Tibial nerve (tissue), 4 donors: Measurements from ENCODE around the gene ASPM. TPM values are rescaled to one million over a fixed set of nuclear protein-coding genes. Genes with fewer than 3 reads are reported as not detected.
"Not testable (repeated sequence)": the region's sequence is repeated elsewhere in the genome, so short reads cannot be mapped to it uniquely, and the experiment has no call there.

Experiments used
- DNase-seq, 2 donors: peaks; one replicate each; pipeline ENCODE4 v3.0.0-alpha.2; 2019; ENCODE audit warnings: low spot score in 2 of 2
- H3K27ac ChIP-seq, 4 donors: fragments of 200-600 bp; sonication (generic) in 3 of 4; one replicate each; pipeline ENCODE4 v1.5.1; 2017 to 2019; ENCODE audit warnings: mild to moderate bottlenecking in 1 of 4
- H3K27me3 ChIP-seq, 2 donors: fragments of 200-600 bp; sonication (generic) in 1 of 2; one replicate each; pipeline versions ENCODE4 v1.5.1 to v1.6.0; 2017 to 2019
- H3K36me3 ChIP-seq, 3 donors: fragments of 200-600 bp; sonication (generic); one replicate each; pipeline ENCODE4 v1.5.1; 2018 to 2019
- H3K4me1 ChIP-seq, 4 donors: fragments of 200-600 bp; sonication (generic) in 3 of 4; one replicate each; pipeline ENCODE4 v1.5.1; 2017 to 2019
- H3K4me3 ChIP-seq, 4 donors: fragments of 200-600 bp; sonication (generic) in 3 of 4; one replicate each; pipeline ENCODE4 v1.5.1; 2017 to 2019; ENCODE audit warnings: mild to moderate bottlenecking in 1 of 4, moderate library complexity in 1 of 4
- H3K9me3 ChIP-seq, 4 donors: fragments of 200-600 bp; sonication (generic) in 3 of 4; one replicate each; pipeline ENCODE4 v1.5.1; 2017 to 2019
- EP300 ChIP-seq, 2 donors: sonication (generic); formaldehyde crosslinking; IDR thresholded peaks; one replicate each; pipeline ENCODE4 v1.6.1; 2017; ENCODE audit warnings: antibody characterized with exemption in 2 of 2, mild to moderate bottlenecking in 1 of 2
- POLR2A ChIP-seq, 2 donors: fragments of 450-650 bp; IDR thresholded peaks; one replicate each; pipeline ENCODE4 v1.6.1; 2017; ENCODE audit warnings: antibody characterized with exemption in 2 of 2, mild to moderate bottlenecking in 2 of 2, moderate library complexity in 2 of 2
- WGBS, 2 donors: methylation state at CpG; one replicate each; pipeline ENCODE4 v1.1.5; 2018; 5-methylcytosine and 5-hydroxymethylcytosine counted together
- total RNA-seq, 4 donors: library from RNA; depleted of rRNA; stranded (reverse); fragments of >200 nt; gene quantifications; one replicate each; pipeline ENCODE4 v1.1.0, GENCODE V29; 2016
- TF ChIP-seq, protein P1 (sequence below), 5 experiments: fragments of 200-600 bp in 3 of 5; fragments of 450-650 bp in 2 of 5; sonication (generic) in 3 of 5; IDR thresholded peaks; one replicate each; pipeline ENCODE4 v1.5.1; 2016 to 2019; ENCODE audit warnings: antibody characterized with exemption in 5 of 5, mild to moderate bottlenecking in 3 of 5, moderate library complexity in 2 of 5

Gene ASPM
- total RNA-seq, 4 donors from 2014 or later: 0.22 to 0.60 (median 0.59) TPM; not detected in 1

DNA sequence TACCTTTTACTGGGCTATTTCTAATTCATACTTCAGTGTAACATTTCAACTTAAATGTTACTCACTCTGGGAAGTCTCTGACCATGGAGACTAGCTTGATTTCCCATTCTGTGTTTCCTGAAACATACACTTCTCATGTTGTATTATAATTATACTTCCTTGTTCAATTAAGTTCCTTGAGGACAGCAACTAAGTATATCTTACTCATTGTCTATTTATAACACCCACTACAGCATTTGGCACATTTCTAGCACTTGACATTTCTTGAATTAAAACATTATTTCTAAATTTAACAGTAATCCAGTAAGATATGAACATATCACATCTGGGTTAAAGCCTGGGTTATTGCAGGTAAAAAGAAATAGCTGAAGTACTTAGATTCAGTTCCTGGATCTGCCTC lies 47.0 kb downstream of the ASPM start:
- no peak overlapping the region for H3K4me3 ChIP-seq
- TF ChIP-seq, protein P1, sequence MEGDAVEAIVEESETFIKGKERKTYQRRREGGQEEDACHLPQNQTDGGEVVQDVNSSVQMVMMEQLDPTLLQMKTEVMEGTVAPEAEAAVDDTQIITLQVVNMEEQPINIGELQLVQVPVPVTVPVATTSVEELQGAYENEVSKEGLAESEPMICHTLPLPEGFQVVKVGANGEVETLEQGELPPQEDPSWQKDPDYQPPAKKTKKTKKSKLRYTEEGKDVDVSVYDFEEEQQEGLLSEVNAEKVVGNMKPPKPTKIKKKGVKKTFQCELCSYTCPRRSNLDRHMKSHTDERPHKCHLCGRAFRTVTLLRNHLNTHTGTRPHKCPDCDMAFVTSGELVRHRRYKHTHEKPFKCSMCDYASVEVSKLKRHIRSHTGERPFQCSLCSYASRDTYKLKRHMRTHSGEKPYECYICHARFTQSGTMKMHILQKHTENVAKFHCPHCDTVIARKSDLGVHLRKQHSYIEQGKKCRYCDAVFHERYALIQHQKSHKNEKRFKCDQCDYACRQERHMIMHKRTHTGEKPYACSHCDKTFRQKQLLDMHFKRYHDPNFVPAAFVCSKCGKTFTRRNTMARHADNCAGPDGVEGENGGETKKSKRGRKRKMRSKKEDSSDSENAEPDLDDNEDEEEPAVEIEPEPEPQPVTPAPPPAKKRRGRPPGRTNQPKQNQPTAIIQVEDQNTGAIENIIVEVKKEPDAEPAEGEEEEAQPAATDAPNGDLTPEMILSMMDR (IDR thresholded peaks at IDR 0.05): no peak
- no peak for TF ChIP-seq POLR2A (IDR thresholded peaks at IDR 0.05)
- TF ChIP-seq EP300 (IDR thresholded peaks at IDR 0.05): no peak
- H3K9me3 ChIP-seq: no peaks in the 10 kb centered on the region
- no peaks in the 10 kb centered on the region for H3K36me3 ChIP-seq
- no peak for DNase-seq
- H3K27ac ChIP-seq: no peak overlapping the region
- H3K4me1 ChIP-seq: no peaks in the 10 kb centered on the region
- no peaks in the 10 kb centered on the region for H3K27me3 ChIP-seq

DNA sequence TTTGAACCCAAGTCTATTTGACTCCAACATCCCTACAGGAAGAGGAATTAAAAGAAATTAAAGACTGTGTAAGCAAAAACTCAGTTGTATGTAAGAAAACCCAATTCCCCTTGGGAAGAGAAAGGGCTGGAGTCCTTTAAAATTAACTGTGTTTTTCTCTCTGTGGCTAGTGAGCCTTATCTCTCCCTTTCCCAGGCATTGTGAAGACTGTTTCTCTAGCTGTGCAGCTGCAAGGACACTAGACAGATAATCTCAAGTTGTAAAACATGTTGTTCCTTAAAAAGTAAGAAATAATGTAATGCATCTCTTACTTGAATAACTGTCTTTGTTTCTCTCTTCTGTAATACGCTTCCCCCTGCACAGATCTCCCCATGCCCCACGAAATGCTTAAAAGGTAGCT lies 49.5 kb downstream of the ASPM start:
- not testable (repeated sequence) for H3K4me3 ChIP-seq, H3K27me3 ChIP-seq, H3K4me1 ChIP-seq, H3K27ac ChIP-seq, H3K9me3 ChIP-seq, DNase-seq, H3K36me3 ChIP-seq
- WGBS, 2 donors: 85 to 93% methylated on average over 2 of the region's 2 CpGs

GRCh38 chr1:197096137-197096536 lies 50.3 kb downstream of the ASPM start:
- Histone ChIP-seq H3K27ac (no peak overlapping the region), H3K36me3 (no peaks in the 10 kb centered on the region), H3K9me3 (no peaks in the 10 kb centered on the region), H3K4me3 (no peak overlapping the region), H3K4me1 (no peaks in the 10 kb centered on the region), H3K27me3 (no peaks in the 10 kb centered on the region)
- 73 to 85% methylated on average over 1 of the region's 1 CpG for WGBS, 2 donors
- no peak for DNase-seq
- TF ChIP-seq POLR2A (IDR thresholded peaks at IDR 0.05): no peak

DNA sequence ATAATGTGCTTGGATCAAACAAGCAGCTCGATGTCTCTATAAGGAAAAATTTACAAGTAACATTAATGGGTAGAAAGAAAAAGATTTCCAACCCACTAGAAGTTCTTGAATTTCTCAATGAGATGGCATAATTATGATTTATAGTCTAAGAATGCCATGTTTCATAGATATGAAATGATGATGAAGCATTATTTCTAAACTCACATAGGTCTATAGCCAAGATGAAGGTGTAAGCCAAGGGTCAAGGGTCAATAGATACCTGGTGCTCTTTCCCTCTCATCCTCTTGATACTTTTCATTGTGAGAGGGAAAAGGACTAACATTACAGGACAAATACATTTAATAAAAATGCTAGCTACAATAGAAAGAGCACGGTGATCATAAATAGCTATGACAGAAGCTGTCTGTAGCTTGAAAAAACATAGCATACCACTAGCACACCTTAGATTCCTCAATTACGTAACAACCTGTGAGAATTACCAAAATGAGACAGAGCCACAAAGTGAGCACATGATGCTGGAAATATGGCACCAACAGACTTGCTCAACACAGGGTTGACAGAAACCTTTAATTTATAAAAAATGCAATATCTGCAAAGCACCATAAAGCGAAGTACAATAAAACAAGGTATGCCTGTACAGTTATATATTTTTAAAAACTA lies 53.1 kb downstream of the ASPM start:
- no peak for DNase-seq
- Histone ChIP-seq H3K27ac (no peak overlapping the region), H3K9me3 (no peaks in the 10 kb centered on the region), H3K4me1 (no peaks in the 10 kb centered on the region), H3K36me3 (no peaks in the 10 kb centered on the region), H3K4me3 (no peak overlapping the region), H3K27me3 (no peaks in the 10 kb centered on the region)
- WGBS, 2 donors: 97 to 98% methylated on average over 4 of the region's 4 CpGs
- TF ChIP-seq, protein P1 (IDR thresholded peaks at IDR 0.05): no peak
- TF ChIP-seq EP300 (IDR thresholded peaks at IDR 0.05) (no peak), POLR2A (IDR thresholded peaks at IDR 0.05) (no peak)

GRCh38 chr1:197092491-197093023 lies 53.9 kb downstream of the ASPM start:
- Histone ChIP-seq H3K36me3 (no peaks in the 10 kb centered on the region), H3K27ac (no peak overlapping the region), H3K9me3 (no peaks in the 10 kb centered on the region), H3K27me3 (no peaks in the 10 kb centered on the region), H3K4me3 (no peak overlapping the region), H3K4me1 (no peaks in the 10 kb centered on the region)
- DNase-seq: no peak
- 96 to 100% methylated on average over 1 of the region's 1 CpG for WGBS, 2 donors
- TF ChIP-seq, protein P1 (IDR thresholded peaks at IDR 0.05): no peak
- TF ChIP-seq EP300 (IDR thresholded peaks at IDR 0.05): no peak
- TF ChIP-seq POLR2A (IDR thresholded peaks at IDR 0.05): no peak

GRCh38 chr1:197083474-197083873 lies 63.0 kb downstream of the ASPM start:
- no peaks in the 10 kb centered on the region for H3K27me3 ChIP-seq
- TF ChIP-seq POLR2A (IDR thresholded peaks at IDR 0.05): no peak
- TF ChIP-seq EP300 (IDR thresholded peaks at IDR 0.05): no peak
- TF ChIP-seq, protein P1 (IDR thresholded peaks at IDR 0.05): no peak
- no peak for DNase-seq

More at GRCh38 chr1:197083474-197083873, 63.0 kb downstream of the ASPM start:
- Histone ChIP-seq H3K4me1 (no peaks in the 10 kb centered on the region), H3K36me3 (no peaks in the 10 kb centered on the region), H3K4me3 (no peak overlapping the region), H3K9me3 (peaks cover 0 to 11% (median 0%) of the 10 kb centered on the region in 4 donors), H3K27ac (no peak overlapping the region)
